Measurements from ENCODE around the gene SDCCAG8.

Gene SDCCAG8

GRCh38 chr1:243396876-243397275, 141.0 kb downstream of the SDCCAG8 start:
- no peak for TF ChIP-seq CTCF (IDR thresholded peaks at IDR 0.05; ENCODE audit: borderline replicate concordance, control extremely low read depth, extremely low read depth, insufficient read depth, missing control alignments)
- in situ Hi-C loops (cut with MboI; ENCODE audit: low sequenced_read_pairs, unreplicated experiment): no loop called here
- no peak for DNase-seq (ENCODE audit: low spot score)

DNA sequence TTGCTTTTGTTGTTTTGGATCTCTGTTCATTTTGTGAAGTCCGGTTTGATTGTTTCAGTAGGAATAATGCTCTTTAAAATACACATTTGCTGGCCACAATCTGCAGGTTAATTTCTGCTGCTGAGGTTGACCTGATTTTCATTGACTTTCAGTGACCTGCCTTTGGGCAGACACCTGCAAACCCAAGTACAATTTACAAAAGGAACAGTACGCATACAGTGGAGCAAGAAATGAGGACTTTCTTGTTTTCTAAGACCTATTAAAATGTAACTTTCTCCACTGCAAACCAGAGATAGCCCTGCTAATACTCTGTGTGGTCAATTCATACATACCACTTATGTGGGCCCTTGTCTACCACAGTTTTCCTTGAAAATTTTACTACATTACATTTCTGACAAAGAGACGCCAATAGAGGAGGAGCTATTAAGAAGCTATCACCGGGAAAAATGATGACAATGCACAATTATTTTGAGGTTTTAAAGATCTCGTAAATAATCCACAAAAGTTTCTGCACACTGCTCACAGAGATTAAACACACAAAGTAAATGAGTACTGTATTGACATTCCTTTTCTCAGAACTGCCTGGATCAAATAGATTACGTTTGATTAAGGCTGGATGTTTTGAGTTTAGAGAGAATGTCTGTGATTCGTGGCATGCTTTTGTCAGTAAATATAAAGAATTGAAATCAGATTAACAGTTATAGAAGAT, 141.9 kb downstream of the SDCCAG8 start:
- no peak for TF ChIP-seq CTCF (IDR thresholded peaks at IDR 0.05; ENCODE audit: borderline replicate concordance, control extremely low read depth, extremely low read depth, insufficient read depth, missing control alignments)
- in situ Hi-C loops (cut with MboI; ENCODE audit: low sequenced_read_pairs, unreplicated experiment): no loop called here
- DNase-seq (ENCODE audit: low spot score): no peak

- in situ Hi-C loops (cut with MboI; ENCODE audit: low sequenced_read_pairs, unreplicated experiment): no loop called here
- no peak for TF ChIP-seq CTCF (IDR thresholded peaks at IDR 0.05; ENCODE audit: borderline replicate concordance, control extremely low read depth, extremely low read depth, insufficient read depth, missing control alignments)
- no peak for DNase-seq (ENCODE audit: low spot score)
These were observed 143.8 kb downstream of the SDCCAG8 start for GRCh38 chr1:243399561-243400155.

GRCh38 chr1:243402868-243403267, 147.0 kb downstream of the SDCCAG8 start:
- in situ Hi-C loops (cut with MboI; ENCODE audit: low sequenced_read_pairs, unreplicated experiment): no loop called here
- no peak for DNase-seq (ENCODE audit: low spot score)
- no peak for TF ChIP-seq CTCF (IDR thresholded peaks at IDR 0.05; ENCODE audit: borderline replicate concordance, control extremely low read depth, extremely low read depth, insufficient read depth, missing control alignments)

DNA sequence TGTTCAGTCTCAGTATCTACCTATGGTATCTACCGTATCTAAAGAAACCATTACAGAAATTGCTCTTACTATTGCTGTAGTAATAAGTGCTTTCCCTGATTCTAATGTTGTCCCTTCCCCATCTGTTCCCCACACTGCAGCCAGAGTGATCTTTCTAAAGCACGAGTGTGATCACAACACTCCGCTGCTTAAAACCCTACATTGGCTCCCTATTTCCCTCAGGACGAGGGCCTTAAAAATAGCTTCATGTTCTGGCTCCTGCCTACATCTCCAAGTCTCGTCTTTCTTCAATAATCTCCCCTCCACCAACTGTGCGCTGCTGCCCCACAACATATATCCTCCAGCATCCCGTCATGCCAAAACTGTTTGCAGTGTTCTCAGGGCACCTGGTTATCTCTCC, 150.6 kb downstream of the SDCCAG8 start:
- in situ Hi-C loops (cut with MboI; ENCODE audit: low sequenced_read_pairs, unreplicated experiment): no loop called here
- no peak for DNase-seq (ENCODE audit: low spot score)
- TF ChIP-seq CTCF (IDR thresholded peaks at IDR 0.05; ENCODE audit: borderline replicate concordance, control extremely low read depth, extremely low read depth, insufficient read depth, missing control alignments): no peak

DNA sequence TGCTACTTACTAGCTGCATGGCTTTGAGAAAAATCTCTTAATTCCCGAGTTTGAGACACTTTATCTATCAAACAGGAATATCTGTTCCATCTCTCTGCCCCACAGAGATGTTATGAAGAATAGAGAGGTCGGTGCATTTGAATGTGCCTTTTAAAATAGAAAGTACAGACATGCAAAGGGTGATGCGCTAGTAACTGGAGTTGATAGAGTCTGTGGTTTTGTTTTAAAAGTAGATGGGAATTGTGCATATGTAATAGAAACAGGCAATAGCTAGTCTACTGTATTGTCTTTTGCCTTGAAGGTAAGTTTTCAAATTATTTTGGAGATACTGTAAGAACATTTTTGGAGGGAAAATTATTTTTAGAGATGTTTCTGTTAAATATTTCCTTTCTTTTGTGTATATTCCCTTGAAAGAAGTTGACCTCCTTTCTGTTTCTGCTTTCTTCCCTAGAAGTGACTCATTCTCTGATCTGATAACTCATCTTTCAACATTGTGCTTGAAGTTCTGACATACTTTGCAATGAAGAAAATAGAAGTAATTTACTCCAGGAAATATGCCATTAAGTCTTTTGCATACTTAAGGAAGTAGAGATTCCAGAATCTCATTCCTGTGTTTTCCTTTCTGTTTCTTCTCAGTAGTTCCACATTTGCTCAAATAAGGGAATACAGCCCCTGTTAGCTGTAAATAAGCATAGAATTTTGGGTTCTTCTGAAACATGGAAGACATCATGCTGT, 151.6 kb downstream of the SDCCAG8 start:
- TF ChIP-seq CTCF (IDR thresholded peaks at IDR 0.05; ENCODE audit: borderline replicate concordance, control extremely low read depth, extremely low read depth, insufficient read depth, missing control alignments): no peak
- DNase-seq (ENCODE audit: low spot score): no peak
- in situ Hi-C loops (cut with MboI; ENCODE audit: low sequenced_read_pairs, unreplicated experiment): no loop called here

Data from GM13976 (cell line).